Gastroesophageal sphincter (tissue), 4 donors: ENCODE data around the gene DHRS13. TPM values are rescaled to one million over a fixed set of nuclear protein-coding genes. Genes with fewer than 3 reads are reported as not detected.
A peak's percentile ranks its signal among the peaks of the same experiment; 100 is the strongest.
"Not testable (repeated sequence)": the region's sequence is repeated elsewhere in the genome, so short reads cannot be mapped to it uniquely, and the experiment has no call there.

Experiments used
- ATAC-seq: fragments of 150-250 bp; one replicate; pipeline ENCODE4 v1.9.1; 2016; ENCODE audit warnings: mild to moderate bottlenecking, moderate library complexity
- H3K27ac ChIP-seq, 4 donors: fragments of 200-600 bp; sonication (generic) in 3 of 4; 1 replicate in 3 of 4; 2 replicates in 1 of 4; pipeline ENCODE4 v1.5.1; 2016 to 2019
- H3K27me3 ChIP-seq: fragments of 200-600 bp; sonication (generic); one replicate; pipeline ENCODE4 v1.5.1; 2019
- H3K36me3 ChIP-seq, 2 donors: fragments of 200-600 bp; sonication (generic); one replicate each; pipeline ENCODE4 v1.5.1; 2019; ENCODE audit warnings: control low read depth in 1 of 2
- H3K4me1 ChIP-seq, 3 donors: fragments of 200-600 bp; sonication (generic); 1 replicate in 2 of 3; 2 replicates in 1 of 3; pipeline ENCODE4 v1.5.1; 2016 to 2019; ENCODE audit warnings: control low read depth in 2 of 3
- H3K4me3 ChIP-seq, 2 donors: fragments of 200-600 bp; sonication (generic); one replicate each; pipeline ENCODE4 v1.5.1; 2019; ENCODE audit warnings: mild to moderate bottlenecking in 1 of 2, moderate library complexity in 1 of 2
- H3K9me3 ChIP-seq, 3 donors: fragments of 200-600 bp; sonication (generic); one replicate each; pipeline ENCODE4 v1.5.1; 2017 to 2019; ENCODE audit warnings: control low read depth in 2 of 3
- CTCF ChIP-seq, 4 experiments: fragments of 200-600 bp in 2 of 4; fragments of 450-650 bp in 2 of 4; sonication (generic) in 1 of 4; IDR thresholded peaks; one replicate each; pipeline ENCODE4 v1.5.1; 2017 to 2019; ENCODE audit warnings: antibody characterized with exemption in 4 of 4, mild to moderate bottlenecking in 2 of 4, moderate library complexity in 2 of 4
- EP300 ChIP-seq: sonication (generic); formaldehyde crosslinking; IDR thresholded peaks from one replicate; pipeline ENCODE4 v1.6.1; 2017; ENCODE audit warnings: antibody characterized with exemption, mild to moderate bottlenecking
- POLR2A ChIP-seq, 2 donors: fragments of 450-650 bp; IDR thresholded peaks; one replicate each; pipeline ENCODE4 v1.6.1; 2017; ENCODE audit warnings: antibody characterized with exemption in 2 of 2, mild to moderate bottlenecking in 2 of 2, moderate library complexity in 1 of 2
- POLR2AphosphoS5 ChIP-seq: sonication (generic); formaldehyde crosslinking; IDR thresholded peaks from one replicate; pipeline ENCODE4 v1.6.1; 2017; ENCODE audit warnings: antibody characterized with exemption
- WGBS, 2 donors: methylation state at CpG; one replicate each; pipeline ENCODE4 v1.1.5; 2018; ENCODE audit warnings: low coverage in 1 of 2; 5-methylcytosine and 5-hydroxymethylcytosine counted together
- total RNA-seq, 4 donors: library from RNA; depleted of rRNA; stranded (reverse); fragments of >200 nt; gene quantifications; one replicate each; pipeline ENCODE4 v1.1.0, GENCODE V29; 2016

DHRS13 gene
- total RNA-seq, 4 donors from 2014 or later, result 3.9 to 6.5 (median 5.2) TPM

- WGBS, 2 donors, result no CpG with 5 or more reads among the region's 4 CpGs
- H3K9me3 ChIP-seq, result no peaks in the 10 kb centered on the region
- H3K4me3 ChIP-seq, result no peak overlapping the region
- ATAC-seq, result no peak
- H3K27me3 ChIP-seq, result no peaks in the 10 kb centered on the region
- TF ChIP-seq EP300, result no peak
- TF ChIP-seq POLR2A (IDR thresholded peaks at IDR 0.05), result no peak
- TF ChIP-seq POLR2AphosphoS5, result no peak
- peak in 2 of 4 experiments; percentile 38 to 42 for TF ChIP-seq CTCF (IDR thresholded peaks at IDR 0.05)
- peaks cover 0 to 66% of the 10 kb centered on the region in 2 donors for H3K36me3 ChIP-seq
- no peaks in the 10 kb centered on the region for H3K4me1 ChIP-seq
- H3K27ac ChIP-seq, result no peak overlapping the region
Measured at GRCh38 chr17:28878981-28879380, 23.9 kb downstream of the DHRS13 start.

- no peaks in the 10 kb centered on the region for H3K27me3 ChIP-seq
- H3K4me1 ChIP-seq, result no peaks in the 10 kb centered on the region
- no peaks in the 10 kb centered on the region for H3K9me3 ChIP-seq
- no peak overlapping the region for H3K4me3 ChIP-seq
- no peak overlapping the region for H3K27ac ChIP-seq
- peaks cover 0 to 59% of the 10 kb centered on the region in 2 donors for H3K36me3 ChIP-seq
- WGBS, 2 donors, result 77 to 90% methylated on average over 2 of the region's 2 CpGs
- TF ChIP-seq CTCF (IDR thresholded peaks at IDR 0.05) (no peak), POLR2A (IDR thresholded peaks at IDR 0.05) (no peak), POLR2AphosphoS5 (peak; percentile 4), EP300 (no peak)
- ATAC-seq, result no peak
Measured at GRCh38 chr17:28878158-28878910, 24.5 kb downstream of the DHRS13 start.

GRCh38 chr17:28877150-28877711, 25.6 kb downstream of the DHRS13 start:
- ATAC-seq, H3K4me1 ChIP-seq: not testable (repeated sequence)
- 93 to 95% methylated on average over 4 to 6 of the region's 6 CpGs for WGBS, 2 donors

GRCh38 chr17:28875848-28876550, 26.9 kb downstream of the DHRS13 start:
- Histone ChIP-seq H3K27me3 (no peaks in the 10 kb centered on the region), H3K4me1 (no peaks in the 10 kb centered on the region), H3K27ac (no peak overlapping the region), H3K36me3 (peaks cover 0 to 36% of the 10 kb centered on the region in 2 donors), H3K9me3 (no peaks in the 10 kb centered on the region), H3K4me3 (no peak overlapping the region)
- no peak for TF ChIP-seq EP300
- TF ChIP-seq POLR2AphosphoS5, result no peak
- no peak for TF ChIP-seq CTCF (IDR thresholded peaks at IDR 0.05)
- TF ChIP-seq POLR2A (IDR thresholded peaks at IDR 0.05), result no peak
- no peak for ATAC-seq
- 44 to 50% methylated on average over 1 of the region's 1 CpG for WGBS, 2 donors

More at GRCh38 chr17:28877150-28877711, 25.6 kb downstream of the DHRS13 start:
- not testable (repeated sequence) for H3K27me3 ChIP-seq, H3K4me3 ChIP-seq, H3K27ac ChIP-seq, H3K9me3 ChIP-seq
- peaks cover 0 to 48% of the 10 kb centered on the region in 2 donors for H3K36me3 ChIP-seq

- no peak overlapping the region for H3K4me3 ChIP-seq
- H3K9me3 ChIP-seq, result no peaks in the 10 kb centered on the region
- peaks cover 0 to 23% of the 10 kb centered on the region in 2 donors for H3K36me3 ChIP-seq
- ATAC-seq, result no peak
- 81 to 86% methylated on average over 3 of the region's 3 CpGs for WGBS, 2 donors
- TF ChIP-seq EP300, result no peak
- no peak for TF ChIP-seq CTCF (IDR thresholded peaks at IDR 0.05)
- no peak for TF ChIP-seq POLR2AphosphoS5
- TF ChIP-seq POLR2A (IDR thresholded peaks at IDR 0.05), result no peak
- no peaks in the 10 kb centered on the region for H3K4me1 ChIP-seq
- no peak overlapping the region for H3K27ac ChIP-seq
- H3K27me3 ChIP-seq, result no peaks in the 10 kb centered on the region
Measured at GRCh38 chr17:28874750-28875149, 28.1 kb downstream of the DHRS13 start.
